ENCODE data around the gene PLAC8L1. TPM values are rescaled to one million over a fixed set of nuclear protein-coding genes. Genes with fewer than 3 reads are reported as not detected.

PLAC8L1 gene
- total and polyA plus RNA-seq, 2 of the 13 experiments (the other 11 are each of a cell fraction or from before 2014, with no cell fraction given), result 0.44 TPM; not detected in 1

GRCh38 chr5:146091881-146092280 lies 13.5 kb downstream of the PLAC8L1 start (continued):
- TF ChIP-seq ZNF609 (CRISPR knock-in tag; IDR thresholded peaks at IDR 0.05; ENCODE audit: borderline replicate concordance), result no peak
- TF ChIP-seq ZIK1 (CRISPR knock-in tag; IDR thresholded peaks at IDR 0.05; ENCODE audit: borderline replicate concordance, low read depth), result no peak
- TF ChIP-seq ZNF850 (CRISPR knock-in tag; conservative IDR thresholded peaks at IDR 0.05), result no peak
- TF ChIP-seq SAFB2 (CRISPR knock-in tag; IDR thresholded peaks at IDR 0.05; ENCODE audit: borderline replicate concordance, low read depth), result no peak
- no peak for TF ChIP-seq SALL2 (CRISPR knock-in tag; IDR thresholded peaks at IDR 0.05)
- no peak for TF ChIP-seq SIX4 (CRISPR knock-in tag; IDR thresholded peaks at IDR 0.05)
- no peak for TF ChIP-seq MTERF4 (CRISPR knock-in tag; IDR thresholded peaks at IDR 0.05)
- TF ChIP-seq ZNF460 (CRISPR knock-in tag; IDR thresholded peaks at IDR 0.05; ENCODE audit: borderline replicate concordance), result no peak
- no peak for TF ChIP-seq ZBTB33 (CRISPR knock-in tag; IDR thresholded peaks at IDR 0.05)
